ENCODE measurements around the gene LPCAT2. TPM values are rescaled to one million over a fixed set of nuclear protein-coding genes. Genes with fewer than 3 reads are reported as not detected.

LPCAT2 gene
- total RNA-seq, 4 donors from 2014 or later: 10.0 to 21.7 (median 16.9) TPM

DNA sequence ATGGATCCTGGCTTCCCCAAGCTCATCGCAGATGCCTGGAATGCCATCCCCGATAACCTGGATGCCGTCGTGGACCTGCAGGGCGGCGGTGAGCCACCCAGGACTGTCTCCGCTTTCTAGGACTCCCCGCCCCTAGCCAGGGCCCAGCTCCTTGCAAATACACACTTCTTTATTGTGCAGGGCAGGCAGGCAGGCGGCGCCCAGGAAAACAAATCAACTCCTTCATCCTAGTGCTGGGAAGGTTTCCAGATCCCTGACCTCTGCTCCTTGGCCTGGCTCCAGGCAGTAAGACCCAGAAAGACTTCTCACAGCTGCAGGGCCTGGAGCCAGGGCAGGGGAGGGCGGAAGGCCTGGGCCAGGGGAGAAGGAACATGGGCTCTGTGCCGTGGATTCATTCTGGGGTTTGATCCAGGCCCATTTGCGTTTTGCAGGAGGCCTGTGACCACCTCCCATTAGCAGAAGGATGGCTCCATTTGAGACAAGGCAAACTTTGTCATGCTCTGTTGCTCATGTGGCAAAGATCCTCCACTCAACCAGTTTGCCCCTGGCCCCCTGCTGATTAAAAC lies 6.0 kb upstream of the LPCAT2 start:
- no peaks in the 10 kb centered on the region for H3K27me3 ChIP-seq
- no peaks in the 10 kb centered on the region for H3K9me3 ChIP-seq
- intact Hi-C loops (cut with DNase I): loop anchor here (10.0 kb wide), 1 partner anchor 58 kb away; no protein-coding TSS in a partner anchor
- no peak for TF ChIP-seq POLR2A (IDR thresholded peaks at IDR 0.05)
- TF ChIP-seq, protein P1, sequence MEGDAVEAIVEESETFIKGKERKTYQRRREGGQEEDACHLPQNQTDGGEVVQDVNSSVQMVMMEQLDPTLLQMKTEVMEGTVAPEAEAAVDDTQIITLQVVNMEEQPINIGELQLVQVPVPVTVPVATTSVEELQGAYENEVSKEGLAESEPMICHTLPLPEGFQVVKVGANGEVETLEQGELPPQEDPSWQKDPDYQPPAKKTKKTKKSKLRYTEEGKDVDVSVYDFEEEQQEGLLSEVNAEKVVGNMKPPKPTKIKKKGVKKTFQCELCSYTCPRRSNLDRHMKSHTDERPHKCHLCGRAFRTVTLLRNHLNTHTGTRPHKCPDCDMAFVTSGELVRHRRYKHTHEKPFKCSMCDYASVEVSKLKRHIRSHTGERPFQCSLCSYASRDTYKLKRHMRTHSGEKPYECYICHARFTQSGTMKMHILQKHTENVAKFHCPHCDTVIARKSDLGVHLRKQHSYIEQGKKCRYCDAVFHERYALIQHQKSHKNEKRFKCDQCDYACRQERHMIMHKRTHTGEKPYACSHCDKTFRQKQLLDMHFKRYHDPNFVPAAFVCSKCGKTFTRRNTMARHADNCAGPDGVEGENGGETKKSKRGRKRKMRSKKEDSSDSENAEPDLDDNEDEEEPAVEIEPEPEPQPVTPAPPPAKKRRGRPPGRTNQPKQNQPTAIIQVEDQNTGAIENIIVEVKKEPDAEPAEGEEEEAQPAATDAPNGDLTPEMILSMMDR (IDR thresholded peaks at IDR 0.05): peak in 1 of 6 experiments; percentile 39
- H3K27ac ChIP-seq: peak overlapping the region in 1 of 4 donors; percentile 29
- WGBS, 2 donors: 33 to 50% methylated on average over 2 to 7 of the region's 13 CpGs
- peaks cover 0 to 15% (median 3%) of the 10 kb centered on the region in 3 donors for H3K36me3 ChIP-seq
- peaks cover 17 to 49% (median 23%) of the 10 kb centered on the region in 3 donors for H3K4me1 ChIP-seq
- H3K4me3 ChIP-seq: no peak overlapping the region
- no peak for DNase-seq

DNA sequence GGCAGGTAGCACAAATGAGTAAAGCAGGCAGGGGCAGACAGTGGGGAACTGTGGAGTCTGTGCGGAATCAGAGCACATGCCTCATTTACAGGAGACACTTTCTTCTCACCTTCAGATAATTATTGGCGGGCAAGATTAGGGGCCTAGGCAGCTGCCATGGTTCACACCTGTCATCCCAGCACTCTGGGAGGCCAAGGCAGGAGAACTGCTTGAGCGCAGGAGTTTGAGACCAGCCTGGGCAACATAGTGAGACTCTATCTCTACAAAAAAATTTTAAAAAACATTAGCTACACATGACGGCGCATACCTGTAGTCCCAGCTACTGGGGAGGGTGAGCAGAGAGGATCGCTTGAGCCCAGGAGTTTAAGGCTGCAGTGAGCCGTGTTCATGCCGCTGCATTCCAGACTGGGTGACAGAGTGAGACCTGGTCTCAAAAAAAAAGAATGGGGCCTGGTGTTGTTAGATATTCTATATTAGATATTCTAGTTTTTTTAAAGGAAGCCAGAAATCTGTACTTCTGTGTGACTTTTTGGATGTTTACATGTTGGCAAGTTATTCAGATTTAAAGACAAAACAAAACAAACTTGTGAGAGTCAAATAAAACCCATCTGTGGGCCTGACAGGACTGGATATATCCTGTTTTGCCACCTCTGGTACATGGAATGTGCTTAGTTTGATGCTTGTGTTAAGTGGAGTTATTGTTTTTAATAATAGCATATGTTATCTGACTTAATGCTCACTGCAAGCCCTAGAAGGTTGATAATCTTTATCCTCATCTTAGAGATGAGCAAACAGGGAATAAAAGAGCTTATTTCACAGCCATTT lies 4.9 kb upstream of the LPCAT2 start:
- Histone ChIP-seq H3K27me3 (peaks cover 0 to 7% (median 0%) of the 10 kb centered on the region in 4 donors), H3K4me3 (no peak overlapping the region), H3K27ac (no peak overlapping the region), H3K36me3 (peaks cover 0 to 15% (median 3%) of the 10 kb centered on the region in 3 donors), H3K9me3 (no peaks in the 10 kb centered on the region), H3K4me1 (peaks cover 17 to 53% (median 23%) of the 10 kb centered on the region in 3 donors)
- intact Hi-C loops (cut with DNase I): loop anchor here (10.0 kb wide), 1 partner anchor 59 kb away; no protein-coding TSS in a partner anchor
- TF ChIP-seq POLR2A (IDR thresholded peaks at IDR 0.05): no peak
- TF ChIP-seq, protein P1 (IDR thresholded peaks at IDR 0.05): no peak
- DNase-seq: no peak
- 94 to 96% methylated on average over 8 of the region's 8 CpGs for WGBS, 2 donors

DNA sequence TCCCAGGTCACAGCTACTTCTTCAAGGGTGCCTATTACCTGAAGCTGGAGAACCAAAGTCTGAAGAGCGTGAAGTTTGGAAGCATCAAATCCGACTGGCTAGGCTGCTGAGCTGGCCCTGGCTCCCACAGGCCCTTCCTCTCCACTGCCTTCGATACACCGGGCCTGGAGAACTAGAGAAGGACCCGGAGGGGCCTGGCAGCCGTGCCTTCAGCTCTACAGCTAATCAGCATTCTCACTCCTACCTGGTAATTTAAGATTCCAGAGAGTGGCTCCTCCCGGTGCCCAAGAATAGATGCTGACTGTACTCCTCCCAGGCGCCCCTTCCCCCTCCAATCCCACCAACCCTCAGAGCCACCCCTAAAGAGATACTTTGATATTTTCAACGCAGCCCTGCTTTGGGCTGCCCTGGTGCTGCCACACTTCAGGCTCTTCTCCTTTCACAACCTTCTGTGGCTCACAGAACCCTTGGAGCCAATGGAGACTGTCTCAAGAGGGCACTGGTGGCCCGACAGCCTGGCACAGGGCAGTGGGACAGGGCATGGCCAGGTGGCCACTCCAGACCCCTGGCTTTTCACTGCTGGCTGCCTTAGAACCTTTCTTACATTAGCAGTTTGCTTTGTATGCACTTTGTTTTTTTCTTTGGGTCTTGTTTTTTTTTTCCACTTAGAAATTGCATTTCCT lies 3.4 kb upstream of the LPCAT2 start:
- DNase-seq: no peak
- Histone ChIP-seq H3K9me3 (no peaks in the 10 kb centered on the region), H3K27ac (no peak overlapping the region), H3K27me3 (peaks cover 0 to 16% (median 0%) of the 10 kb centered on the region in 4 donors), H3K4me3 (no peak overlapping the region), H3K36me3 (peaks cover 0 to 15% (median 3%) of the 10 kb centered on the region in 3 donors), H3K4me1 (peaks cover 17 to 56% (median 21%) of the 10 kb centered on the region in 3 donors)
- intact Hi-C loops (cut with DNase I): loop anchor here (10.0 kb wide), 1 partner anchor 61 kb away; no protein-coding TSS in a partner anchor
- TF ChIP-seq, protein P1 (IDR thresholded peaks at IDR 0.05): no peak
- no peak for TF ChIP-seq POLR2A (IDR thresholded peaks at IDR 0.05)
- 89 to 94% methylated on average over 4 to 10 of the region's 10 CpGs for WGBS, 2 donors

DNA sequence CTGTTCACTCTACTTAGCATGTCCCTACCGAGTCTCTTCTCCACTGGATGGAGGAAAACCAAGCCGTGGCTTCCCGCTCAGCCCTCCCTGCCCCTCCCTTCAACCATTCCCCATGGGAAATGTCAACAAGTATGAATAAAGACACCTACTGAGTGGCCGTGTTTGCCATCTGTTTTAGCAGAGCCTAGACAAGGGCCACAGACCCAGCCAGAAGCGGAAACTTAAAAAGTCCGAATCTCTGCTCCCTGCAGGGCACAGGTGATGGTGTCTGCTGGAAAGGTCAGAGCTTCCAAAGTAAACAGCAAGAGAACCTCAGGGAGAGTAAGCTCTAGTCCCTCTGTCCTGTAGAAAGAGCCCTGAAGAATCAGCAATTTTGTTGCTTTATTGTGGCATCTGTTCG lies 2.8 kb upstream of the LPCAT2 start:
- peaks cover 0 to 16% (median 0%) of the 10 kb centered on the region in 4 donors for H3K27me3 ChIP-seq
- WGBS, 2 donors: 76 to 95% methylated on average over 4 to 7 of the region's 7 CpGs
- TF ChIP-seq POLR2A (IDR thresholded peaks at IDR 0.05): no peak
- TF ChIP-seq, protein P1 (IDR thresholded peaks at IDR 0.05): no peak
- no peak overlapping the region for H3K27ac ChIP-seq
- H3K4me1 ChIP-seq: peaks cover 16 to 50% (median 17%) of the 10 kb centered on the region in 3 donors
- intact Hi-C loops (cut with DNase I): loop anchor here (10.0 kb wide), 1 partner anchor 61 kb away; no protein-coding TSS in a partner anchor
- no peak overlapping the region for H3K4me3 ChIP-seq
- H3K9me3 ChIP-seq: no peaks in the 10 kb centered on the region
- peaks cover 0 to 15% (median 3%) of the 10 kb centered on the region in 3 donors for H3K36me3 ChIP-seq
- no peak for DNase-seq

All from esophagus squamous epithelium (tissue), 5 donors.